ENCODE data around the gene CKB. TPM values are rescaled to one million over a fixed set of nuclear protein-coding genes. Genes with fewer than 3 reads are reported as not detected.
A peak's percentile ranks its signal among the peaks of the same experiment; 100 is the strongest.

CKB gene
- polyA plus RNA-seq, 2 of the 4 experiments (the other 2 are of a cell fraction) = 52.3 to 79.8 TPM

- no peak for FAIRE-seq
- Histone ChIP-seq H3K27ac (peak overlapping the region; percentile 31 to 75; a peak in 4 of 6 replicates), H3K9me3 (no peaks in the 10 kb centered on the region), H3K4me3 (no peak overlapping the region), H3K4me2 (peak overlapping the region; percentile 71), H3K4me1 (peaks cover 38% of the 10 kb centered on the region)
- ChIA-PET POLR2A (interaction anchor here (0.8 to 2.4 kb wide), 3 partner anchors 13 to 24 kb away, joined by 3 to 22 read pairs (median 4); partner anchors contain the start of gene TRMT61A), CTCF (interaction anchor here (0.6 to 28.8 kb wide), 5 partner anchors 9 to 142 kb away, joined by 3 to 489 read pairs (median 12); partner anchors contain the start of genes CKB and TRMT61A)
- WGBS (ENCODE audit: missing lambda C conversion rate) = 83% methylated on average over 29 of the region's 33 CpGs
- peak in 1 of 2 experiments; percentile 6; a peak in 3 of 6 replicates for ATAC-seq
- no peak for TF ChIP-seq CEBPB (IDR thresholded peaks at IDR 0.05)
- no peak for TF ChIP-seq ZSCAN20 (CRISPR knock-in tag; IDR thresholded peaks at IDR 0.05)
- no peak for TF ChIP-seq USF2 (IDR thresholded peaks at IDR 0.05)
- no peak for TF ChIP-seq REST (IDR thresholded peaks at IDR 0.05)
- no peak for TF ChIP-seq GATA3 (IDR thresholded peaks at IDR 0.05; ENCODE audit: borderline replicate concordance)
- no peak for TF ChIP-seq CHD2 (IDR thresholded peaks at IDR 0.05; ENCODE audit: low read length, partially characterized antibody)
- TF ChIP-seq POLR2AphosphoS2 (conservative IDR thresholded peaks at IDR 0.05; ENCODE audit: low read length) = no peak
- no peak for TF ChIP-seq ESRRA (IDR thresholded peaks at IDR 0.05; ENCODE audit: borderline replicate concordance, low read length)
- no peak for DNase-seq (ENCODE audit: low read depth in 1 of 2, low spot score in 1 of 2)
Observed at GRCh38 chr14:103541709-103542604, 19.3 kb upstream of the CKB start.

GRCh38 chr14:103540821-103541708, 18.4 kb upstream of the CKB start:
- CTCF ChIA-PET = interaction anchor here (0.6 to 28.8 kb wide), 6 partner anchors 8 to 142 kb away, joined by 3 to 489 read pairs (median 8); partner anchors contain the start of genes CKB and TRMT61A
- WGBS (ENCODE audit: missing lambda C conversion rate) = 64% methylated on average over 10 of the region's 17 CpGs
- H3K4me2 ChIP-seq = peak overlapping the region; percentile 71
- H3K9me3 ChIP-seq = no peaks in the 10 kb centered on the region
- H3K4me3 ChIP-seq = no peak overlapping the region
- peaks cover 38% of the 10 kb centered on the region for H3K4me1 ChIP-seq
- peak overlapping the region; percentile 31 to 75; a peak in 4 of 6 replicates for H3K27ac ChIP-seq
- DNase-seq (ENCODE audit: low read depth in 1 of 2, low spot score in 1 of 2) (no peak), FAIRE-seq (no peak), ATAC-seq (peak; percentile 2 to 5; a peak in 4 of 6 replicates)
- POLR2A ChIA-PET = interaction anchor here (1.2 to 2.4 kb wide), 3 partner anchors 12 to 20 kb away, joined by 4 to 22 read pairs (median 6); partner anchors contain the start of genes CKB and TRMT61A
- 0 out of 5 replicates have a peak, but pooled peaks of 1 of the 2 experiments have one; percentile 1 for TF ChIP-seq JUN (IDR thresholded peaks at IDR 0.05)
- TF ChIP-seq MAX (IDR thresholded peaks at IDR 0.05) = peak; percentile 9; the same call in 1 of the 2 replicates
- no peak for TF ChIP-seq RARB (CRISPR knock-in tag; IDR thresholded peaks at IDR 0.05)
- TF ChIP-seq HOXA7 (CRISPR knock-in tag; IDR thresholded peaks at IDR 0.05) = peak; percentile 4; the same call in 1 of the 2 replicates

Measured in A549 (cell line).